Measurements from ENCODE around the gene RNF187.

- TF ChIP-seq, protein P1, sequence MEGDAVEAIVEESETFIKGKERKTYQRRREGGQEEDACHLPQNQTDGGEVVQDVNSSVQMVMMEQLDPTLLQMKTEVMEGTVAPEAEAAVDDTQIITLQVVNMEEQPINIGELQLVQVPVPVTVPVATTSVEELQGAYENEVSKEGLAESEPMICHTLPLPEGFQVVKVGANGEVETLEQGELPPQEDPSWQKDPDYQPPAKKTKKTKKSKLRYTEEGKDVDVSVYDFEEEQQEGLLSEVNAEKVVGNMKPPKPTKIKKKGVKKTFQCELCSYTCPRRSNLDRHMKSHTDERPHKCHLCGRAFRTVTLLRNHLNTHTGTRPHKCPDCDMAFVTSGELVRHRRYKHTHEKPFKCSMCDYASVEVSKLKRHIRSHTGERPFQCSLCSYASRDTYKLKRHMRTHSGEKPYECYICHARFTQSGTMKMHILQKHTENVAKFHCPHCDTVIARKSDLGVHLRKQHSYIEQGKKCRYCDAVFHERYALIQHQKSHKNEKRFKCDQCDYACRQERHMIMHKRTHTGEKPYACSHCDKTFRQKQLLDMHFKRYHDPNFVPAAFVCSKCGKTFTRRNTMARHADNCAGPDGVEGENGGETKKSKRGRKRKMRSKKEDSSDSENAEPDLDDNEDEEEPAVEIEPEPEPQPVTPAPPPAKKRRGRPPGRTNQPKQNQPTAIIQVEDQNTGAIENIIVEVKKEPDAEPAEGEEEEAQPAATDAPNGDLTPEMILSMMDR (IDR thresholded peaks at IDR 0.05; ENCODE audit: insufficient read depth, low read depth, low read length) = no peak
- no peak for TF ChIP-seq EZH2 (IDR thresholded peaks at IDR 0.05; ENCODE audit: insufficient read depth, low read length)
Measured at GRCh38 chr1:228450200-228450599, 37.0 kb upstream of the RNF187 start.

Measured in astrocyte (in vitro differentiated cells and primary cell).